IMR-90 (cell line): ENCODE results near the gene SCYGR4. TPM values are rescaled to one million over a fixed set of nuclear protein-coding genes. Genes with fewer than 3 reads are reported as not detected.

Experiments
- ATAC-seq: fragments of 200-7000 bp; cut with Tn5 transposase; 2 replicates; pipeline ENCODE4 v1.9.1; 2020; ENCODE audit warnings: low read depth, mild to moderate bottlenecking, moderate library complexity
- BruUV-seq: library from RNA; stranded (reverse); fragments of 400-500 nt; replicated peaks from 2 replicates; lab custom pipeline; 2021; lab: Mats Ljungman, UMichigan
- CTCF ChIA-PET: fragments of 300-600 bp; formaldehyde crosslinking; extraction: SDS; loops from one replicate; lab custom pipeline; 2021; ENCODE audit warnings: antibody characterized with exemption; lab: Yijun Ruan, JAX
- POLR2A ChIA-PET: fragments of 300-600 bp; sonication (Branson Sonifier 250); formaldehyde crosslinking; loops from one replicate; lab custom pipeline; 2022; ENCODE audit warnings: antibody characterized with exemption; ENCODE audit not compliant: unreplicated experiment; lab: Charles Lee
- DNase-seq: peaks from one replicate; pipeline ENCODE4 v3.0.0; 2013
- H2AFZ ChIP-seq: replicated peaks from 2 replicates; pipeline ENCODE3; 2013; ENCODE audit warnings: low read length, mild to moderate bottlenecking; ENCODE audit not compliant: poor library complexity
- H2AK5ac ChIP-seq: 2 replicates; pipeline ENCODE4 v1.6.1; 2013; ENCODE audit warnings: low read depth, low read length, inconsistent platforms
- H2AK9ac ChIP-seq: replicated peaks from 2 replicates; pipeline ENCODE3; 2013; ENCODE audit warnings: mild to moderate bottlenecking, low read depth, low read length, moderate library complexity; ENCODE audit not compliant: poor library complexity
- H2BK120ac ChIP-seq: 2 replicates; pipeline ENCODE4 v1.6.1; 2013; ENCODE audit warnings: low read depth, low read length, inconsistent platforms
- H2BK15ac ChIP-seq: 3 replicates; pipeline ENCODE4 v1.6.1; 2013; ENCODE audit warnings: low read depth, low read length, inconsistent platforms
- H2BK20ac ChIP-seq: 2 replicates; pipeline ENCODE4 v1.6.1; 2013; ENCODE audit warnings: low read depth, mild to moderate bottlenecking, inconsistent platforms, low read length, moderate library complexity
- H2BK5ac ChIP-seq: 2 replicates; pipeline ENCODE4 v1.6.1; 2013; ENCODE audit warnings: mild to moderate bottlenecking, low read depth, low read length, inconsistent platforms; ENCODE audit not compliant: poor library complexity, severe bottlenecking
- H3K14ac ChIP-seq: replicated peaks from 2 replicates; pipeline ENCODE4 v1.6.1; 2013; ENCODE audit warnings: low read depth, low read length, inconsistent platforms
- H3K18ac ChIP-seq: 2 replicates; pipeline ENCODE4 v1.6.1; 2013; ENCODE audit warnings: low read depth, low read length, control low read depth
- H3K23ac ChIP-seq: 2 replicates; pipeline ENCODE4 v1.6.1; 2013; ENCODE audit warnings: low read depth, low read length, inconsistent platforms
- H3K27ac ChIP-seq: 2 replicates; pipeline ENCODE4 v1.5.1; 2013; ENCODE audit warnings: mild to moderate bottlenecking, control low read depth, low read length; ENCODE audit not compliant: insufficient read depth
- H3K27me3 ChIP-seq: 2 replicates; pipeline ENCODE4 v1.6.1; 2013; ENCODE audit warnings: low read length; ENCODE audit not compliant: control insufficient read depth, insufficient read depth
- H3K36me3 ChIP-seq: 2 replicates; pipeline ENCODE4 v1.6.1; 2013; ENCODE audit warnings: low read length, mixed read lengths; ENCODE audit not compliant: control insufficient read depth, insufficient read depth
- H3K4ac ChIP-seq: 2 replicates; pipeline ENCODE4 v1.6.1; 2013; ENCODE audit warnings: low read depth, low read length, inconsistent platforms
- H3K4me1 ChIP-seq: 2 replicates; pipeline ENCODE4 v1.6.1; 2013; ENCODE audit warnings: low read length, mixed read lengths; ENCODE audit not compliant: control insufficient read depth, insufficient read depth
- H3K4me2 ChIP-seq: 2 replicates; pipeline ENCODE4 v1.6.1; 2013; ENCODE audit warnings: low read depth, mild to moderate bottlenecking, control low read depth, low read length, moderate library complexity
- H3K4me3 ChIP-seq: 2 replicates; pipeline ENCODE4 v1.5.1; 2013; ENCODE audit warnings: low read depth, mild to moderate bottlenecking, control low read depth, low read length, moderate library complexity; ENCODE audit not compliant: insufficient read depth
- H3K56ac ChIP-seq: 2 replicates; pipeline ENCODE4 v1.6.1; 2013; ENCODE audit warnings: low read length, inconsistent platforms; ENCODE audit not compliant: insufficient read depth; ENCODE audit errors: extremely low read depth
- H3K79me1 ChIP-seq, 2 experiments: 2 replicates each; pipeline ENCODE4 v1.6.1; 2013; ENCODE audit warnings: low read length in 2 of 2, inconsistent platforms in 1 of 2, low read depth in 1 of 2
- H3K9ac ChIP-seq: 2 replicates; pipeline ENCODE4 v1.6.1; 2013; ENCODE audit warnings: low read depth, low read length, control low read depth
- H3K9me1 ChIP-seq: 2 replicates; pipeline ENCODE4 v1.6.1; 2013; ENCODE audit warnings: low read length, inconsistent platforms; ENCODE audit not compliant: insufficient read depth
- H3K9me3 ChIP-seq: 2 replicates; pipeline ENCODE4 v1.6.1; 2013; ENCODE audit warnings: low read length; ENCODE audit not compliant: control insufficient read depth, insufficient read depth
- H4K20me1 ChIP-seq: 2 replicates; pipeline ENCODE4 v1.6.1; 2013; ENCODE audit warnings: low read length, inconsistent platforms; ENCODE audit not compliant: insufficient read depth
- H4K5ac ChIP-seq: 2 replicates; pipeline ENCODE4 v1.6.1; 2013; ENCODE audit warnings: mild to moderate bottlenecking, low read depth, low read length, control low read depth
- H4K8ac ChIP-seq, 2 experiments: 2 replicates each; pipeline ENCODE4 v1.6.1; 2013; ENCODE audit warnings: low read depth in 2 of 2, low read length in 2 of 2, control low read depth in 1 of 2, inconsistent platforms in 1 of 2
- H4K91ac ChIP-seq: 2 replicates; pipeline ENCODE4 v1.6.1; 2013; ENCODE audit warnings: low read depth, low read length, inconsistent platforms; ENCODE audit not compliant: insufficient read depth
- BHLHE40 ChIP-seq: fragments of 150-350 bp; IDR thresholded peaks from 2 replicates; pipeline ENCODE4 v1.6.1; 2016; ENCODE audit warnings: mild to moderate bottlenecking, low read depth, low read length
- CEBPB ChIP-seq: IDR thresholded peaks from 2 replicates; pipeline ENCODE4 v1.6.1; 2012; ENCODE audit warnings: low read depth, low read length, improper control_type of control experiment
- MAFK ChIP-seq: IDR thresholded peaks from 2 replicates; pipeline ENCODE4 v1.6.1; 2012; ENCODE audit warnings: low read depth, low read length, improper control_type of control experiment
- MAZ ChIP-seq: IDR thresholded peaks from 2 replicates; pipeline ENCODE4 v1.6.1; 2012; ENCODE audit warnings: low read depth, mild to moderate bottlenecking, low read length, improper control_type of control experiment, moderate library complexity, borderline replicate concordance
- NFE2L2 ChIP-seq: fragments of 150-350 bp; IDR thresholded peaks from 2 replicates; pipeline ENCODE4 v1.6.1; 2016; ENCODE audit warnings: low read depth, mild to moderate bottlenecking, low read length
- POLR2A ChIP-seq: IDR thresholded peaks from 2 replicates; pipeline ENCODE4 v1.6.1; 2012; ENCODE audit warnings: mild to moderate bottlenecking, low read depth, low read length
- RAD21 ChIP-seq: IDR thresholded peaks from 2 replicates; pipeline ENCODE4 v1.6.1; 2012; ENCODE audit warnings: low read length, improper control_type of control experiment
- RCOR1 ChIP-seq: IDR thresholded peaks from 2 replicates; pipeline ENCODE4 v1.6.1; 2012; ENCODE audit warnings: mild to moderate bottlenecking, low read length, improper control_type of control experiment; ENCODE audit not compliant: insufficient replicate concordance
- RFX5 ChIP-seq: IDR thresholded peaks from 2 replicates; pipeline ENCODE4 v1.8.0; 2012; ENCODE audit warnings: low read depth, mild to moderate bottlenecking, low read length, moderate library complexity
- SMC3 ChIP-seq: fragments of 150-350 bp; IDR thresholded peaks from 2 replicates; pipeline ENCODE4 v1.6.1; 2016; ENCODE audit warnings: low read depth, mild to moderate bottlenecking, antibody characterized with exemption, low read length, moderate library complexity
- dilution Hi-C: fragments of 300-500 bp; cut with HindIII; formaldehyde crosslinking; loops from one replicate; pipeline ENCODE4 v1.14.3; 2018; ENCODE audit warnings: low sequenced_read_pairs; ENCODE audit not compliant: unreplicated experiment
- in situ Hi-C: fragments of 300-500 bp; cut with MboI; formaldehyde crosslinking; loops from 3 replicates; pipeline ENCODE4 v1.14.3; 2019; ENCODE audit warnings: low sequenced_read_pairs, inconsistent platforms, mixed read lengths
- intact Hi-C: fragments of 100-400 bp; cut with micrococcal nuclease; formaldehyde crosslinking; loops from 2 replicates; pipeline ENCODE4 v1.10.0; 2022
- polyA plus RNA-seq, 3 experiments: library from polyadenylated mRNA; depleted of rRNA; stranded (reverse); fragments of >200 nt; gene quantifications; 2 replicates each; pipeline ENCODE4 v1.2.3, GENCODE V29; 2012; ENCODE audit warnings: low replicate concordance in 1 of 3
- total RNA-seq: library from RNA; depleted of rRNA; stranded (reverse); fragments of >200 nt; gene quantifications from 2 replicates; pipeline ENCODE4 v1.2.3, GENCODE V29; 2012
- TF ChIP-seq, protein P1 (sequence below): conservative IDR thresholded peaks from 2 replicates; pipeline ENCODE4 v1.5.1; 2012; ENCODE audit warnings: mild to moderate bottlenecking, low read depth, low read length, improper control_type of control experiment
- TF ChIP-seq, protein P2 (sequence below): fragments of 150-350 bp; IDR thresholded peaks from 2 replicates; pipeline ENCODE4 v1.6.1; 2017; ENCODE audit warnings: mild to moderate bottlenecking, antibody characterized with exemption, low read length, low read depth

Gene SCYGR4
- total and polyA plus RNA-seq, 2 of the 4 experiments (the other 2 are of a cell fraction), result not detected

DNA sequence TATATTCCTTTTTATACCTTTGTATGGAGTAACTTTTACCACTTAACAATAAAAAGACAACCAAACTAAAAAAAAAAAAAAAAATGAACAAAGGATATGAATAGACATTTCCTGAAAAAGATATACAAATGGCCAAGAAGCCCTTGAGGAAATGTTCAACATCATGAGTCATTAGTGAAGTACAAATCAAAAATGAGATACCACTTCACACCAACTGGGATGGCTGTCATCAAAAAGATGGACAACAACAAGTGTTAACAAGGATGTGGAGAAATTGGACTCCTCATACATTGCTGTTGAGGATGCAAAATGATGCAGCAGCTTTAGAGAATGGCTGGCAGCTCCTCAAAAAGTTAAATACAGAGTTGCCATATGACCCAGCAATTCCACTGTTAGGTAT lies 41.2 kb upstream of the SCYGR4 start:
- no peak overlapping the region for H4K5ac ChIP-seq
- H4K20me1 ChIP-seq, result no peaks in the 10 kb centered on the region
- ATAC-seq, result no peak
- in situ Hi-C loops (no loop called here), intact Hi-C loops (no loop called here), dilution Hi-C loops (no loop called here)
- no peak overlapping the region for H4K8ac ChIP-seq
- 0 out of 2 replicates have a peak, but pooled peaks cover 2% of the 10 kb centered on the region for H3K9me1 ChIP-seq
- H3K14ac ChIP-seq, result no peak overlapping the region
- no peaks in the 10 kb centered on the region for H3K4me1 ChIP-seq
- no peak overlapping the region for H2AFZ ChIP-seq
- no peak overlapping the region for H2BK5ac ChIP-seq
- no peak overlapping the region for H3K56ac ChIP-seq
- TF ChIP-seq CEBPB (no peak), MAZ (no peak), BHLHE40 (no peak), MAFK (no peak), SMC3 (no peak), POLR2A (no peak), RAD21 (no peak), RCOR1 (no peak), NFE2L2 (no peak), RFX5 (no peak)
- TF ChIP-seq, protein P1, sequence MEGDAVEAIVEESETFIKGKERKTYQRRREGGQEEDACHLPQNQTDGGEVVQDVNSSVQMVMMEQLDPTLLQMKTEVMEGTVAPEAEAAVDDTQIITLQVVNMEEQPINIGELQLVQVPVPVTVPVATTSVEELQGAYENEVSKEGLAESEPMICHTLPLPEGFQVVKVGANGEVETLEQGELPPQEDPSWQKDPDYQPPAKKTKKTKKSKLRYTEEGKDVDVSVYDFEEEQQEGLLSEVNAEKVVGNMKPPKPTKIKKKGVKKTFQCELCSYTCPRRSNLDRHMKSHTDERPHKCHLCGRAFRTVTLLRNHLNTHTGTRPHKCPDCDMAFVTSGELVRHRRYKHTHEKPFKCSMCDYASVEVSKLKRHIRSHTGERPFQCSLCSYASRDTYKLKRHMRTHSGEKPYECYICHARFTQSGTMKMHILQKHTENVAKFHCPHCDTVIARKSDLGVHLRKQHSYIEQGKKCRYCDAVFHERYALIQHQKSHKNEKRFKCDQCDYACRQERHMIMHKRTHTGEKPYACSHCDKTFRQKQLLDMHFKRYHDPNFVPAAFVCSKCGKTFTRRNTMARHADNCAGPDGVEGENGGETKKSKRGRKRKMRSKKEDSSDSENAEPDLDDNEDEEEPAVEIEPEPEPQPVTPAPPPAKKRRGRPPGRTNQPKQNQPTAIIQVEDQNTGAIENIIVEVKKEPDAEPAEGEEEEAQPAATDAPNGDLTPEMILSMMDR, result no peak
- TF ChIP-seq, protein P2, sequence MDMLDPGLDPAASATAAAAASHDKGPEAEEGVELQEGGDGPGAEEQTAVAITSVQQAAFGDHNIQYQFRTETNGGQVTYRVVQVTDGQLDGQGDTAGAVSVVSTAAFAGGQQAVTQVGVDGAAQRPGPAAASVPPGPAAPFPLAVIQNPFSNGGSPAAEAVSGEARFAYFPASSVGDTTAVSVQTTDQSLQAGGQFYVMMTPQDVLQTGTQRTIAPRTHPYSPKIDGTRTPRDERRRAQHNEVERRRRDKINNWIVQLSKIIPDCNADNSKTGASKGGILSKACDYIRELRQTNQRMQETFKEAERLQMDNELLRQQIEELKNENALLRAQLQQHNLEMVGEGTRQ, result no peak
- no peaks in the 10 kb centered on the region for H3K9me3 ChIP-seq
- no peak overlapping the region for H3K18ac ChIP-seq
- no peak overlapping the region for H2BK120ac ChIP-seq
- no peak overlapping the region for H4K91ac ChIP-seq
- no peaks in the 10 kb centered on the region for H3K79me1 ChIP-seq
- H3K4me2 ChIP-seq, result no peak overlapping the region
- no peak overlapping the region for H2AK5ac ChIP-seq
- no peak overlapping the region for H2BK20ac ChIP-seq
- no TSS peak for BruUV-seq
- POLR2A ChIA-PET, result no interaction called here
- H2BK15ac ChIP-seq, result no peak overlapping the region
- peaks cover 2% of the 10 kb centered on the region for H3K27me3 ChIP-seq
- CTCF ChIA-PET, result no interaction called here
- H3K23ac ChIP-seq, result no peak overlapping the region
- H2AK9ac ChIP-seq, result no peak overlapping the region
- H3K36me3 ChIP-seq, result no peaks in the 10 kb centered on the region
- H3K4ac ChIP-seq, result no peak overlapping the region
- no peak overlapping the region for H3K4me3 ChIP-seq
- no peak overlapping the region for H3K27ac ChIP-seq
- no peak overlapping the region for H3K9ac ChIP-seq
- peak; percentile 7 for DNase-seq
